Measurements from ENCODE around the gene MYBPC2.

The MYBPC2 gene

DNA sequence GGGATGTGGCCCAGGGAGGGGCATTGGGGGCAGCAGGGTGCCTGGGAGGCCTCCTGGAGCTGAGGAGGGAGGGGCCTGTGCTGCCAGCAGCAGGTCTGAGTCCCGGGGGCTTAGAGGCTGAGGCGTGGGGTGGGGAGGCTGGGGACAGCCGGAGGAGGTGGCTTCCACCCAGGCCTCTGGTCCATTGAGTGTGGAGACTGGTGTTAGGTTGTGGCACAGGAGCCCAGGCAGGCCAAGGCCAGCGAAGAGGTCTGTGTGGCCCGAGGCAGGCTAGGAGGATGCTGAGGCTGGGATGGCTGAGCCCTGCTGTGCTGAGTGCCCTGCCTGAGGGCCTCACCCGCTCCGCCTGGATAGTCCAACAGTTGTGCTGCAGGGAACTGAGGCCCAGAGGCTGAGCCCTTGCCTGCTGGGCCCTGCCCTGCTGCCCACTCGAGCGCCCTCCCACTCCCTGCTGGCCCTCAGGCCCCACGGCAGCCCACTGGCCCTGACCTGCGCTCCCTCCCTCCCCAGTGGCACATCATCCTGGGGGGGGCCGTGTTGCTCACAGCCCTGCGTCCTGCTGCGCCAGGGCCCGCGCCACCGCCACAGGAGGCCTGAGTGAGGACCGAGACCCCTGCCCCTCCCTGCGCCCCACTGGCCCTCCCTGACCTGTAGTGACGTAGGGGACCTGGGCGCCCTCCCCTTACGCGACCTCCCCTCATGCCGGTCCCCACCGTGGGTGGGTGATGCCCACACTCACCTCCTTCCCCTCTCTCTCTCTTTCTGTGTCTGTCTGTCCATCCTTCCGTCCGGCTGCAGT is 48.9 kb downstream of the MYBPC2 start:
- no peak for DNase-seq (ENCODE audit: low read depth)

DNA sequence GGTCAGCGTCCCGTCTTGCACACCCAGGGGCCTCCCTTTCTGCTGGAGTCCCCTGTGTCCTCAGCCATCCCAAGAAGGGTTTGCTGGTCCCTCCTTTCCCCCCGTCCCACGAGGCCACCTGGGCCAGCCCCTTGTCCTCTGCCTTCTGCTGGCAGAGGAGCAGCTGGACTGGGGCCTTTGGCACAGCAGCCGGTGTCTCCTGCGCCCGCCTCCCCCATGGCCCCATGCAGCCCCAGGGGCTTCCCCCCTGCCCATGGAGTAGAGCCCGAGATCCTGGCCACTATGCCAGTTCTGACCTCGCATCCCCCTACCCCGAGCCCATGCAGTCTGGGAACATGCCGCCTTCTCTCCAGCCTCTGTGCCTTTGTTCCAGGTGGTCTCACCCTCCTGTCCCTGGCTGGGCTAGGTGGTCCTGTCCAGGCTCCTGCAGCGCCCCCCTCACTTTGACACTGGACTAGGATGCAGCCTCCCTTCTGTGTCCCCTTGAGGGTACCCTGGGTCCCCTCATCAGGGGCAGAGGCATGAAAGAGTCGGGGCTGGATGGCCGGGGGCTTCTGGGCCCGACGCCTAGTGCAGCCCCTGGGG is 49.7 kb downstream of the MYBPC2 start:
- DNase-seq (ENCODE audit: low read depth): no peak

DNA sequence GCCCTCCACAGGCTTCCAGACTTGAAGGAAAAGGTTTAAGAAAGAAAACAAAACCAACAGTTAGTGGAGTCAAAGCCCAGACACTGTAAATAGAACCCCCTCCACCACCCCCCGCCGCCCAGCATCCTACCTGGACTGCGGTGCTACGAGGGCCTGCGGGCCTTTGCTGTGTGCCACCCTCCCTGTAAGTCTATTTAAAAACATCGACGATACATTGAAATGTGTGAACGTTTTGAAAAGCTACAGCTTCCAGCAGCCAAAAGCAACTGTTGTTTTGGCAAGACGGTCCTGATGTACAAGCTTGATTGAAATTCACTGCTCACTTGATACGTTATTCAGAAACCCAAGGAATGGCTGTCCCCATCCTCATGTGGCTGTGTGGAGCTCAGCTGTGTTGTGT is 50.2 kb downstream of the MYBPC2 start:
- DNase-seq (ENCODE audit: low read depth): no peak

DNA sequence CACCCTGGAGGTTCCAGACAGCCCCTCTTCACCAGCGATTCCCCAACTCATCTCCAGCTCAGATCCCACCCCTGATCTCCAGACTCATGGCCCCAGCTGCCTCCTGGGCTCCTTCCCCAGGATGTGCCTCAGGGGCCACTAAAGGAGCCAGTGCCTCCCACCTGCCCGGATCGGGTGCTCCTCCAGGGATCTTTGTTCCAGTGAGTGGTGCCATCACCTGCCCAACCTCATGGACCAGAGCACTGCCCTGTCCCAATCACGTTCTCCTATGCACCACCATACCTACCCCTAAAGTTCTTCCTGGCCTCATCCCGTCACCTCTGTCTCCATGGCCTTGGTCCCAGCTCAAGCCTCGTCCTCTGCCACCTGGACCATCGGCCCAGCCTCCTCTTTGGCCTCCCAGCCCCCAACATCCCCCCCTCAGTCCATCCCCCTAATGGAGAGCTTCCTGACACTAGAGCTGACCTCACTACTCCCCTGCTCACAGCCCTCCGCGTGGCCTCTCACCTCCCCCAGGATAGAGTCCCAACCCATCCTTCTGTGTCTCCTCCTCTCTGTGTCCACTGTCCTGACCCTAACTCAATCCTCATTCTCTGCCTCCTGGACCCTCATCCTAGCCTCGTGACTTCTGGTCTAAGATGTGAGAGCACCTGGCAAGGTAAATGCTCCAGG is 52.7 kb downstream of the MYBPC2 start:
- no peak for DNase-seq (ENCODE audit: low read depth)

DNA sequence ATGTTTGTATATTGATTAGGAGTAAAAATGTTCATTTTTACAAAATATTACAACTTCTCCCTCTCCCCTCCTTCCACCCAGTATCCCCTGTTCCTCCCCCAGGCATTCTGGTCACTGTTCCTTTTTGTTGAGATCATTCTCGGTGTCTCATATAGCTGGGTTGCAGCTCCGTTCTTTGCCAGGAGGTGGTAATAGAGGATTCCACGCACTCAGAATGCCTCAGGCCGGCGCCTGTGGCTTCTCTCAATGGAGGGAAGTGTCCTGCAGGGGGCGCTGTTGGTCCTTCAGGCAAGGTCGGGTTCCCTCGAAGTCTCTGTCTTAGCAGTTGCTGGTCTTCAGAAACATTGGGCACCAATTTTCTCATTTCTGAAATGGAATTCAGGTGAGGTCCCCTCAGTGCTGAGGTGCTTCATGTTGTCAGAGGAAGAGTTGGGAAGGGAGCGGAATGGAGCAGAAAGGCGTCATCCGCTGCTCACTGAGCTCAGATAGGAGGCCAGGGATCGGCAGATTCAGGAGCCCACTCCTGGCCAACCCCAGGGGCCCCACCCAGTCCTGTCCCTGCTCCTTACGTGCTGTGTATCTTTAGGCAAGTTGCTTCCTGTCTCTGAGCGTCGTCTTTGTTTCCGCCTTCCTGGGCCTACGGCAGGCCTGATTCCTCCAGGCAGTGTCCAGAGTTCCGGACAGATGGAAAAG is 54.3 kb downstream of the MYBPC2 start:
- DNase-seq (ENCODE audit: low read depth): no peak

DNA sequence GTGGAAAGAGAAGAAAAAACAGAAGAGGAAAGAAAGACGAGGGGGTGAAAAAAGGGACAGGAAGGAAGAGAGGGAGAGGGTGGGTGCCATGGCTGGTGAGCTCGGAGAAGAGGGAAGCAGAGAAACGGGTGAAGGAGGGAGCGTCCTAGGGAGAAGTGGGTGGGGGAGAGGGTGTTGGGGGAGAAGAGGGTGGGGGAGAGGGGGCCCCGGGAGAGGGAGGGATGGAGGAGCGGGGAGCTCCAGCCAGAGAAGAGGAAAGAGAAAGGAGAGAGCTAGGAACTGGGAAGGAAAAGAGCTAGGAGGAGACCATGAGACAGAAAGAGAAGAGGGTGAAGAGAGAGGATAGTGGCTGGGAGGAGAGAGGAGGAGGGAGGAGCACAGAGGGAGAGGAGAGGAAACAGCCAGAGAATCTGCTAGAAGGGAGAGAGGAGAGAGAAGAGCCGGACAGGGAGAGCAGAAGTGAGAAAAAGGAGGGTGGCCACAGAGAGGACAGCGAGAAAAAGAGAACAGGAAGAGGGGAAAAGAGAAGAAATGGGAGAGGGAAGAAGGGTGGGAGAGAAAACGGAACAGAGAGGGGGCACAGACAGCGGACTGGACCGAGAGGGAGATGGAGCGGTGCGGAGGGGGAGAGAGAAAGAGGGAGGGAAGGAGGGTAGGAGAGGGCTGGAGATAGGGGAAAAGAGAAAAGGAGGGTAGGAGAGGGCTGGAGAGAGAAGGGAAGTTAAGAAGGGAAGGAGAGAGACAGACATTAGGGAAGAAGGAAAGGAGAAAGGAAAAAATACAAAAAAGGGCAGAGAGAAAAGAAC is 55.9 kb downstream of the MYBPC2 start:
- no peak for DNase-seq (ENCODE audit: low read depth)

DNA sequence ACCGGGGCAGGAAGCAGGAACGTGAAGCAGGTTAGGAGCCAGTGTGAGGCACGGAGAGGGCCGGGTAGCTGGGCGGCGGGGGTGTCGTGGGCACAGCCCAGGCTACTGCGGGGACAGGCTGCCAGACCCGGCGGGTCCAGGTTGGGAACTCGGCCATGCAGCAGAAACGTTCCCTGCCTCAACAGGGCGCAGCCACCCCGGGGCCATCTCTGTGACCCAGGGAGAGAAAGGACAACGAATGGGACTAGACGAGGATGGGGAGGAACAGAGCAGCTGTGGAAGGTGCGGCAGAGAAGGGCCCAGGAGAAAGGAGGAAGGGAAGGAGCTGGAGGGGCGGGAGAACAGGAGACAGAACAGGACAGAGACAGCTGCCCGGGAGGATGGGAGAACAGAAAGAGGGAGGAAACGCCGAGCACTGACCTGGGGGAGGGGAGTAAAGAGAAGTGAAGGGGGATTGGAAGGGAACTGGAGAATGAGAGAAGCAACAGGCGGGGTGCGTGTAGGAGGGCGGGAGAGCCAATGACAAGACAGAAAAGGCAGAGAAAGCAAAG is 56.8 kb downstream of the MYBPC2 start:
- no peak for DNase-seq (ENCODE audit: low read depth)

DNA sequence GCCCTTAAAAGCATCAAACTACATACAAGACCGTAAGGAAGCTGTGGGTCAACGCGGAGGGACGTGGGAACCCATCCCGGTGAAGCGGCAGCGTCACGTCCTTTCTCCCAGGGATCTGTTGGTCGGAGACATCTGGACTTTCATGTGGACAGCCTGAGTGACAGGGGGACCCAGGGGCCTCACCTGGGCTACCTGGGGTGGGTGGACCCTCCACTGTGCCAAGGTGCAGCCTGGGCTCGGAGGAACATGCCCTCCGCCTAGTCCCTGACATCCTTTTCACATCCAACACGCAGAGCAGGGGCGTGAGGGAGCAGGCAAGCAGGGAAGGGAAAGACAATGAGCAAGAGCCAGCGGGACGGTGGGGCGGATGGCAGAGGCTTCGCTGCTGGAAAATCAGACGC is 57.7 kb downstream of the MYBPC2 start:
- no peak for DNase-seq (ENCODE audit: low read depth)

DNA sequence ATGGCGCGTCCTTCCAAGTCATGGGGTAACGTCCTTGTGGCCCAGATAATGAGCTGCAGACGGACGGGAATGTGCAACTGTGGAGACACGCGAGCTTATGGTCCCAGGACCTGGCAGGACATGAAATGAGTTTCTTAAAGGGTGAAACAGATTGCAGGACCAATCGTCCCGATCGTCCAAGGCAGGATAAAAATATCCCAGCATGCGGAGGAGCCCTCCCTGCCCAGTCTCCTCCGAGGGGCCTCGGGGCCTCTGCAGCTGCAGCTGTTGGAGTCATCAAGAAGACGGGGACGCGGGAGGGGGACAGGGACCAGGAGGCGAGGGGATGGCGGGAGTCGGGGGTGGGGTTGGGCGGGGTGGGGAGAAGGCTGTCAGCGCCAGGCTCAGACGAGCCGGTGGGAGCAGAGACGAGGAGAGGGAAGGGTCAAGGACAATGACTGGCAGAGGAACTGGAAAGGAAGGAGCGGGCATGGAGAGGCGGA is 58.3 kb downstream of the MYBPC2 start:
- no peak for DNase-seq (ENCODE audit: low read depth)

DNA sequence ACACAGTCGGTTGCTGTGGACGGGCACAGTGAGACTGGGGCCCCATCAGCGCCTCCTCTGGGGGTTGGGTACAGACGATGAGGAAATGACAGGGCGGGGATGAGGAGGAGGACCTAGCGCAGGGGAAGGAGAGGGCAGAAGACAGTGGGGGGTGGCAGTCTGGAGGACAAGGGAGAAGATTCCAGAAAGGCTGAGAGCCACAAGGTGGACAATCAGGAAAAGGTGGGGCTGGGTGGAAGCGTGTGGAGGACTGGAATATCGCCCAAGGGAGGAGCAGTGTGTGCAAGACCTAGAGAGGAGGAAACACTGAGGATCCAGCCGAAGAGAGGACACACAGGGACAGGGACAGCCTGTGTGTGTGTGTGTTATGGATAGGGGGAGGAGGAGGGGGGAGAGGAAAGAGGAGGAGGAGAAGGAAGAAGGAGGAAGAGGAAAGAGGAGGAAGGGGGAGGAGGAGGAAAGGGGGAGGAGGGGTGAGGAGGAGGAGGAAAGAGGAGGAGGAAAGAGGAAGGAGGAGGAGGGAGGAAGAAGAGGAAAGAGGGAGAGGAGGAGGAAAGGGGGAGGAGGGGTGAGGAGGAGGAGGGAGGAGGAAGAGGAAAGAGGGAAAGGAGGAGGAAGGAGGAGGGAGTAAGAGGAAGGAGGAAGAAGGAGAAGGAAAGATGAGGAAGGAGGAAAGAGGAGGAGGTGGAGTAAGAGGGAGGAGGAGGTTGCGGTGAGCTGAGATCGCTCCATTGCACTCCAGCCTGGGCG is 59.8 kb downstream of the MYBPC2 start:
- DNase-seq (ENCODE audit: low read depth): no peak

DNA sequence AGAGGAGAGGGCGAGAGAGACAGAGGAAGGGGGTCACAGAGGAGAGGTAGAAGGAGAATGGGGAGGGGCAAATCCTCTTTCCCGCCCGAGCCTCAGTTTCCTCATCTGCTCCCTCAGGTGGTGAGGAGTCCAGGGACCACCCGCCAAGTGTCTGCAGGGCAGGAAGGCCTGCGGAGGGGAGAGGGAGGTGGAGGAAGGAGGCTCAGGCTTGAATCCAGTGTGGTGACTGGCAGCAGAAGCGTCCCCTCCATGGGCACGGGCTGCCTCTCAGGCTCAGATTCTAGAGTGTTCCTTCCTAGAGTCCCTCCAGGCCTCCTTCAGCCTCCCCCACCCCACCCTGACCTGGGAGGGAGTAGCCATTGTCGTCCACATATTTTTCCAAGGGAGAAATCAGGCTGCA is 60.5 kb downstream of the MYBPC2 start:
- no peak for DNase-seq (ENCODE audit: low read depth)

DNA sequence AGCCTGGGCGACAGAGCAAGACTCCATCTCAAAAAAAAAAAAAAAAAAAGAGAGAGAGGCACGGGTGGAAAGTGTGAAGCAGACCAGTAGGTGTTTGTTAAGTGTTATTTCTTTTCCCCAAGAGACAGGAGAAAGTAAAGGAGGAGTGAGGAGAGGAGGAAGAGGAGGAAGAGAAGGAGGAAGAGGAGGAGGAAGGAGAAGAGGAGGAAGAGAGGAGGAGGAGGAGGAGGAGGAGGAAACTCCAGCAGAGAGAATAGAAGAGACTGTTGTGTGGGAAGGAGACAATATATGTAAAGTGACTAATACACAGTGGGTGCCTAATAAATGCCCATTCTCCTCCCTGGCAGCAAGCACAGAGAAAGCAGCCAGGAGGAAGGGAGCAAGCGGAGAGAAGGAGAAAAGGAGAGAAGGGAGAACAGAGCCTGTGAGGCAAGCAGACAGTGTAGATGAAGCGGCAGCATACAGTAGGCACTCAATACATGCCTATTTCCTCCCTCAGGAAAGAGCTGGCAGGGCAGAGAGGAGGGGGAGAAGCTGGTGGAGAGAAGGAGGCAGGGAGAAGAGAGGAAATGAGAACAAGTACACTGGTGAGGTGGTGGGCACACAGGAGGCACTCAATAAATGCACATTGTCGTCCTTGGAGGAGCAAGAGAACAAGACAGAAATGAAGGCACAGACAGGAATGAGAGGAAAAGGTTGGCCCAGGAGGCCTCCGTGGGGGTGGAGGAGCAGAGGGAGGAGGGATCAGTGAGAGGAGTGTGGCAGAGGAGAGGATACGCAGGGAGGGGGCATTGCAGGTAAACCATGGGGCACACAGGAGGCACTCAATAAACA is 61.7 kb downstream of the MYBPC2 start:
- DNase-seq (ENCODE audit: low read depth): no peak

DNA sequence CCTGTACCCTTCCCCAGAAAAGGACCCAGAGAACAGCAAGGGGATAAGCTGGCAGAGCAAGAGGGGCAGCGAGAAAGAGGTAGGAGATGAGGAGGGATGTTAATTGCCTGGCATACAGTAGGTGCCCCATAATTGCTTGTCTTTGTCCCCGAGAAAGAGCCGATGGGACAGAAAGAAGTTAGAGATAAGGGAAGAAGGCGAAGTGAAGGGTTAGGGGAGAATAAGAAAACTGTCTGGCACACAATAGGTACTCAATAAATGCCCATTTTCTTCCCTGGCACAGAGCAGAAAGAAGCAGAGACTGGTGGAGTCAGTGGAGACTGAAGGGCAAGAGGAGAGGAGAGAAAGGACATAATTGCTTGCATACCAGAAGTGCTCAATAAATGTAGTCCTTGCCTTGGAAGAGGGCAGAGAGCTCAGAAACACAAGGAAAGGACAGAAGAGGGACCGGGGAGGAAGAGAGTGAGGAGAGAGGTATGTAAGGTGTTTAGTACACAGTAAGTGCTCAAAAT is 62.4 kb downstream of the MYBPC2 start:
- DNase-seq (ENCODE audit: low read depth): no peak

DNA sequence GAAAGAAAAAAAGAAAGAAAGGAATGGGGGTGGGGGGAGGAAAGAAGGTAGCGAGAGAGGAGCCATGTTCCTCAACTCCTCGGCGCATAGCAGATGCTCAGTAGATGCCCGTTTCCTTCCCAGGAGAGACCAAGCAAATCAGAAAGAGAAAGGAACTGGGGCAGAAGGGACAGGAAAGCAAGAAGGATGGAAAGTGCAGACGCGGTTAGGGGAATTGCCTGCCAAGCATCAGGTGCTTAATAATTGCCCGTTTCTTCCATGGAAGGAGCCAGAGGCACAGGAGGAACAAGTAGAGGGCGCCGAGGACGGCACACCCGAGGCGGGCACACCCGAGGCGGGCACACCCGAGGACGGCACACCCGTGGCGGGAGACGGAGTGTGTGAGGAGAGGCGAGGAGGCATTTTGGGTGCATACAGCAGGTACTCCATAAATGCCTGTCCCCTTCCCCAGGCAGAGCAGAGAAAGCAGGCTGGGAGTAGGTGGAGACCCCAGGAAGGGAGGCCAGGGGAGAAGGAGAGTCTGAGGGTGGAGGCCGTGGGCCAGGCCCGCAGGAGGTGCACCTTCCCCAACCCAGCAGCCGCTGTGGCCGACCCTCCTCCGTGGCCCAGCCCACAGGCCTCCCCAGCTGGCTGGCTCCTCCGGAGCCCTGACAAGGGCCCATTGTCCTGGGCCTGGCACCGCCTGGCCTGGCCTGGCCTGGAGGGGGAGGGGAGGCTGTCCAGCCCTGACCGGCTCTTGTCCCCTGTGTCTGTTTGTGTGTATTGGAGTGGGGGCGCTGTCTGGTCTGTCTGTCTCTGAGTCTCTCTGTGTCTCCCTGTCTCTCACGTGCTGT is 63.7 kb downstream of the MYBPC2 start:
- no peak for DNase-seq (ENCODE audit: low read depth)

DNA sequence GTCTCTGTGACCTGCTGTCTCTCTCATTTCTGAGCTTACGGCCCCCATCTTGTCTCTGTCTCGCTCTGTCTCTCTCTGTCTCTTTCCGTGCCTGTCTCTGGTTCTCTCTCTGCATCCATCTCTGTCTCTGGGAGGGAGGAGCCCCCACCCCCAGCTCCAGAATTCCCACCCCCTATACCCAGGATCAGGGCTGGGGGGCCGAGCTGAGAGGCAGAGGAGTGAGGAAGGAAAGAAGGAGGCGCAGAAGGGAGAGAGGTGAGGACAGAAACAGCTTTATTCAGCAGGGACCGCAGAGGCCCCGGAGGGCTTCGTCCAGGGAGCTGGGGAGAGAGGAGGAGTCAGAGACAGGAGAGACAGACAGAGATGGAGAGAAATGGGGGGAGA is 64.3 kb downstream of the MYBPC2 start:
- no peak for DNase-seq (ENCODE audit: low read depth)

DNA sequence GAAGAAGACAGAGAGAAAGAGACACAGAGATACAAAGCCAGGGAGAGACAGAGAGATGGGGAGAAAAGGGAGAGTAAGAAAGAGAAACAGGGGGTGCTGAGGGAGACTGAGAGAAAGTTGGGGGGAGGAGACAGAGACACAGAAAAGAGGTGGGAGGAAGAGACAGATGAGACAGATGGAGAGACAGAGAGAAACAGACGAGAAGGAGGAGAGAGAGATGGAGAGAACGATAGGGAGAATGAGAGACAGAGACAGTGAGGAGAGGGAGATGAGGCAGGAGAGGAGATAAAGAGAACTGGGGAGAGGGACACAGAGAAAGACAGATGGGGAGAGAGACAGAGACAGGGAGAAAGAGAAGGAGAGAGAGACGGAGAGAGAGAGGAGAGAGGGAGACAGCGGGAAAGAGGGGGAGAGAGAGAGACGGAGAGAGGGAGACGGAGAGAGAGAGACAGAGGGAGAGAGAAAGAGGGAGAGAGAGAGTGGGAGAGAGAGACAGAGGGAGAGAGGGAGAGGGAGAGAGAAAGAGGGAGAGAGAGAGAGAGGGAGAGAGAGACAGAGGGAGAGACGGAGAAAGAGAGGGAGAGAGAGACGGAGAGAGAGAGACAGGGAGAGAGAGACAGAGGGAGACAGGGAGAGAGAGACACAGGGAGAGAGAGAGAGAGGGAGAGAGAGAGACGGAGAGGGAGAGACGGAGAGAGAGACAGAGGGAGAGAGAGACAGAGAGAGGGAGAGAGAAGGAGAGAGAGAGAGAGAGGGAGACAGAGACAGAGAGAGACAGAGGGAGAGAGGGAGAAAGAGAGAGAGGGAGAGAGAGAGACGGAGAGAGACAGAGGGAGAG is 65.7 kb downstream of the MYBPC2 start:
- no peak for DNase-seq (ENCODE audit: low read depth)

DNA sequence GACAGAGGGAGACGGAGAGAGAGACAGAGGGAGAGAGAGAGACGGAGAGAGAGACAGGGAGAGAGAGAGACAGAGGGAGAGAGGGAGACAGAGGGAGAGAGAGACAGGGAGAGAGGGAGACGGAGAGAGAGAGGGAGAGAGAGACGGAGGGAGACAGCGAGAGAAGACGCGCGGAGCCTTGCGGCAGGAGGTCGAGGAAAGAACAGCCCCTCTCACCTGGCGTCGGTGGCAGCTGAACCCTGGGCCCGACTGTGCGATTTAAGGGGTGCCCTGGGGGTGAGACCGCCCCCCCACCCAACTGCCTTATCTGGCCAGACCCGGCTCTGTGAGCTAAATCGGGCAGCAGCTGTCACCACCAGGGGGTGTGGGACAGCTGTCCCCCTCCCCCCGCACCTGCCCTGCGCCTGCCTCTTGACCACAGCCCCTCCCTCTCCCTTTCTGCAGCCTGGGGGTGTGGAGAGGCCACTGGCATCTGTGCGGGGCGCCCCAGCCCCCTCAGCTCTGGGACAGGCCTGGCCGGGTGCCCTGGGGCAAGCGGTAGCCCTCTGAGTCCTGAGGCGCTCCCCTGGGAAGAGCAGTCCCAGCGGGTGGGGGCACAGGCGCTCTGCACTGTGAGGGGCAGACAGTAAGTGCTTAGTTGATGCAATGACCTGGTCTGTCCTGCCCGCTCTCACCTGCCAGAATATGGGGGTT is 67.5 kb downstream of the MYBPC2 start:
- no peak for DNase-seq (ENCODE audit: low read depth)

Data from HS-5 (cell line).